RWPE2 (cell line): ENCODE data around the gene SERAC1.

Experiments used
- ATAC-seq: fragments of 200-7000 bp; cut with Tn5 transposase; 3 replicates; pipeline ENCODE4 v1.9.1; 2021; ENCODE audit warnings: low read depth
- DNase-seq: peaks from one replicate; pipeline ENCODE4 v3.0.0-alpha.2; 2020; ENCODE audit warnings: low spot score
- H3K27ac ChIP-seq: fragments of 450-650 bp; 2 replicates; pipeline ENCODE4 v1.5.1; 2017; ENCODE audit warnings: mild to moderate bottlenecking; ENCODE audit not compliant: poor library complexity, severe bottlenecking
- H3K27me3 ChIP-seq: fragments of 250-450 bp; sonication (Bioruptor Pico); 2 replicates; pipeline ENCODE4 v1.5.1; 2021; ENCODE audit warnings: mild to moderate bottlenecking, moderate library complexity; ENCODE audit not compliant: insufficient read depth, poor library complexity, severe bottlenecking
- H3K36me3 ChIP-seq: fragments of 250-450 bp; sonication (Bioruptor Pico); 2 replicates; pipeline ENCODE4 v1.5.1; 2020; ENCODE audit warnings: low read depth, mild to moderate bottlenecking, moderate library complexity
- H3K4me1 ChIP-seq: fragments of 250-450 bp; sonication (Bioruptor Pico); 2 replicates; pipeline ENCODE4 v1.5.1; 2021; ENCODE audit warnings: mild to moderate bottlenecking, moderate library complexity; ENCODE audit not compliant: insufficient read depth, poor library complexity, severe bottlenecking
- H3K4me3 ChIP-seq: fragments of 250-450 bp; sonication (Bioruptor Pico); 2 replicates; pipeline ENCODE4 v1.5.1; 2021; ENCODE audit warnings: mild to moderate bottlenecking, moderate library complexity; ENCODE audit not compliant: severe bottlenecking
- H3K9me3 ChIP-seq: fragments of 250-450 bp; sonication (Bioruptor Pico); 2 replicates; pipeline ENCODE4 v1.5.1; 2021; ENCODE audit warnings: mild to moderate bottlenecking, moderate library complexity; ENCODE audit not compliant: severe bottlenecking
- TF ChIP-seq, protein P1 (sequence below): fragments of 450-650 bp; IDR thresholded peaks from one replicate; pipeline ENCODE4 v1.5.1; 2017; ENCODE audit warnings: mild to moderate bottlenecking, moderate library complexity; ENCODE audit not compliant: poor library complexity, severe bottlenecking

The SERAC1 gene

DNA sequence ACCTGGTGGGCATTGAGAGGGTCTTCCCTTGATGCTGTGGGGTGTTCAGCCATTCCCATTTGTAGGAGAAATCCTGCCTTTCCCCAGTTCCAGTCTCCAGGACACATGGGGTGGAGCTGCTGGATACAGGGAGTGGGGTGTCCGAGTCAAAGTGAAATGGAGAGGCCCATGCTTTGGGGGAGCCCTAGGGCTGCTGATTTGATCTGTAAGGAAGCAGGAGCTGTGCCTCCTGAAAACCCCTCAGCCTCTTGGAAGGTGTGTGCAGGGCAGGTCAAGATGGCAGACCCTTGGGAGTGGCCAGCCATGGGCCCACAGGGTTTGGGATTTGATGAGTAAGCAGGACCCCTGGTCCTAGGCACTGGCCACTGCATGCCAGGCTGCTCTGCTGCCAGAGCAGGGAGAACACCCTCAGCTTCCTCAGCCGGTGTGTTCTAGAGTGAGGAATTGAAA is 82.0 kb downstream of the SERAC1 start:
- Histone ChIP-seq H3K9me3 (no peaks in the 10 kb centered on the region), H3K27me3 (no peaks in the 10 kb centered on the region), H3K4me1 (no peaks in the 10 kb centered on the region), H3K36me3 (peaks cover 30% of the 10 kb centered on the region), H3K4me3 (no peak overlapping the region), H3K27ac (no peak overlapping the region)
- ATAC-seq (peak; percentile 29; the same call in 1 of the 3 replicates), DNase-seq (no peak)
- TF ChIP-seq, protein P1, sequence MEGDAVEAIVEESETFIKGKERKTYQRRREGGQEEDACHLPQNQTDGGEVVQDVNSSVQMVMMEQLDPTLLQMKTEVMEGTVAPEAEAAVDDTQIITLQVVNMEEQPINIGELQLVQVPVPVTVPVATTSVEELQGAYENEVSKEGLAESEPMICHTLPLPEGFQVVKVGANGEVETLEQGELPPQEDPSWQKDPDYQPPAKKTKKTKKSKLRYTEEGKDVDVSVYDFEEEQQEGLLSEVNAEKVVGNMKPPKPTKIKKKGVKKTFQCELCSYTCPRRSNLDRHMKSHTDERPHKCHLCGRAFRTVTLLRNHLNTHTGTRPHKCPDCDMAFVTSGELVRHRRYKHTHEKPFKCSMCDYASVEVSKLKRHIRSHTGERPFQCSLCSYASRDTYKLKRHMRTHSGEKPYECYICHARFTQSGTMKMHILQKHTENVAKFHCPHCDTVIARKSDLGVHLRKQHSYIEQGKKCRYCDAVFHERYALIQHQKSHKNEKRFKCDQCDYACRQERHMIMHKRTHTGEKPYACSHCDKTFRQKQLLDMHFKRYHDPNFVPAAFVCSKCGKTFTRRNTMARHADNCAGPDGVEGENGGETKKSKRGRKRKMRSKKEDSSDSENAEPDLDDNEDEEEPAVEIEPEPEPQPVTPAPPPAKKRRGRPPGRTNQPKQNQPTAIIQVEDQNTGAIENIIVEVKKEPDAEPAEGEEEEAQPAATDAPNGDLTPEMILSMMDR: no peak

DNA sequence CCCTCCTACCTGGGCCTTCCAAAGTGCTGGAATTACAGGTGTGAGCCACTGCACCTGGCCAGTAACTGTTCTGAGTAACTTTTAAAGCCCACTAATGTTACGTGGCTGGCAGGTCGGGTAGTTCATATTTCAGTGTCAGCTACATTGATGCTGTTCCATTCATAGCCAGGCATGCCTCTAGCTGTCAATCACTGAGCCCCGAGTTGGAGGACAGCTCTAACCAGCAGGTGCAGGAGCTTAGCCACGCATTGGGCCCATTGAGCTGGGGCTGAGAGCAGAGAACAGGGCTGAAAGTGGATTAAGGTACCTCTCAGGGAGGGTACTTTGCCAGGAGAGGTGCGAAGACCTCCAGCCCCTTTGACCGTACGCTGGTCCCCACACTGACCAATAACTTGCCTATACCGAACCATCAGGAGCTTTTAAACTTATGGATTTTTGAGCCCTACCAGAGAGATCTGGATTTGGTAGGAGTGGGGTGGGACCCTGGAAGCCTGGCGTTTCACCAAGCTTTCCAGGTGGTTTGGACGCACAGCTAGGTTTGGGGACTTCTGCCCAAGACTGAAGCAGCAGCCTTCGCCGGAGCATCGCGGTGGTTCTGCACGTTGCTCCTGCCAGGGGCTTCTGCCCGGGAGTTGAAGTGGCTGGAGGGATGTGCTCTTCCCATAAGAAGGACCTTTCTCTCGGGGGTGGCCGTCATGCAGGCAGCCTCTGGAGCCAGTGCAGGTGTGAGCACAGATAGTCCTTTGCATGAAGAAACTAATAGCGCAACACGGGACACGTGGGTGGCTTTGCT is 82.6 kb downstream of the SERAC1 start:
- TF ChIP-seq, protein P1: no peak
- peaks cover 30% of the 10 kb centered on the region for H3K36me3 ChIP-seq

DNA sequence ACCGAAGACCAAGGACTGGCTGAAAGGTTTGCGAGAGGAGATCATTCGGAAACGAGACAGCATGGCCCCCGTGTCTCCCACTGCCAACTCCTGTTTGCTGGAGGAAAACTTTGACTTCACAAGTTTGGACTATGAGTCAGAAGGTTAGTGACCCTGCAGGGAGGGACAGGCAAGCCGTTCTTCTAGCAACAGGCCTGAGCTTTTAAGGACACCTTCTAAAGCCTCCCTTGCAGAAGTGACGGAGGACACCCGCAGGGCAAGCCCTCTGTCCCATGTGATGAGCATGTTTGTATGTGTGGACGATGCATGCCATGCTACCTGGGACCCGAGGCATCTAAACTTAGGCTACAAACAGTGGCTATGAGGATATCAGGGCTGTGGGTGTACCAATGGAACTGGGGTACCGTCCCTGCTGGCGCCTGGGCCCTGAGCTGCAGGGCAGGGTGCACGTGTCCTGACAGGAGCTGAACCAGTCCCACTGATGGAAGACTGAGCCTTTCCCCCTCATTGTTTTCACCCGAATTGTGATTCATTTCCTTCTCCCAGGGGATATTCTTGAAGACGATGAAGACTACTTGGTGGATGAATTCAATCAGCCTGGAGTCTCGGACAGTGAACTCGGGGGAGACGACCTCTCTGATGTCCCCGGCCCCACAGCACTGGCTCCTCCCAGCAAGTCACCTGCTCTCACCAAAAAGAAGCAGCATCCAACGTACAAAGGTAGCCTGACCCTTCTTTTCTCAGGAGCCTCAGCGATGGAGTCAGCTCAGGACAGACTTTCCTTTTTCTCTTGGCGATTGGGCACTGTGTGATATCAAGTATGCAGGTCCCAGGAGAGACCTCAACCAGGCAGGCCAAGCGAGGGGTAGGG is 84.4 kb downstream of the SERAC1 start:
- no peaks in the 10 kb centered on the region for H3K4me1 ChIP-seq
- TF ChIP-seq, protein P1: no peak
- no peaks in the 10 kb centered on the region for H3K27me3 ChIP-seq
- H3K36me3 ChIP-seq: peaks cover 26% of the 10 kb centered on the region
- ATAC-seq (no peak), DNase-seq (no peak)
- H3K9me3 ChIP-seq: no peaks in the 10 kb centered on the region
- no peak overlapping the region for H3K4me3 ChIP-seq
- H3K27ac ChIP-seq: no peak overlapping the region

More for the DNA sequence above, 82.6 kb downstream of the SERAC1 start:
- DNase-seq: no peak
- H3K4me3 ChIP-seq: no peak overlapping the region
- H3K27me3 ChIP-seq: no peaks in the 10 kb centered on the region
- ATAC-seq: no peak
- H3K4me1 ChIP-seq: no peaks in the 10 kb centered on the region
- H3K9me3 ChIP-seq: no peaks in the 10 kb centered on the region
- no peak overlapping the region for H3K27ac ChIP-seq

DNA sequence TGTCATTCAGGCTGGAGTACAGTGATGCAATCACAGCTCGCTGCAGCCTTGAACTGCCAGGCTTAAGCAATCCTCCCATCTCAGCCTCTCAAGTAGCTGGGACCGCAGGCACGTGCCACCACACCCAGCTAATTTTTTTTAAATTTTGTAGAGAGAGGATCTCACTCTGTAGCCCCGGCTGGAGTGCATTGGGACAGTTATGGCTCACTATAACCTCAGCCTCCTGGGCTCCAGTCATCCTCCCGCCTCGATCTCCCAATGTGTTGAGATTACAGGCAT is 86.5 kb downstream of the SERAC1 start:
- Histone ChIP-seq H3K4me3 (no peak overlapping the region), H3K27ac (no peak overlapping the region), H3K27me3 (no peaks in the 10 kb centered on the region), H3K9me3 (no peaks in the 10 kb centered on the region), H3K36me3 (peaks cover 23% of the 10 kb centered on the region), H3K4me1 (no peaks in the 10 kb centered on the region)
- no peak for DNase-seq
- no peak for ATAC-seq
- TF ChIP-seq, protein P1: no peak
